Measurements from ENCODE around the gene ARPC2.

ARPC2 gene

GRCh38 chr2:218289639-218290315 is 72.8 kb downstream of the ARPC2 start:
- DNase-seq (ENCODE audit: low read depth, low spot score), result no peak

- DNase-seq (ENCODE audit: low read depth, low spot score), result no peak
Observed at GRCh38 chr2:218290316-218291261, 73.6 kb downstream of the ARPC2 start.

- DNase-seq (ENCODE audit: low read depth, low spot score), result no peak
Observed at GRCh38 chr2:218291318-218292047, 74.5 kb downstream of the ARPC2 start.

GRCh38 chr2:218292048-218293014 is 75.3 kb downstream of the ARPC2 start, which contains the start of gene TMBIM1:
TMBIM1 (minus strand) TSS chr2:218292503; CDS start chr2:218282141, 10,362 bp downstream.
- peak; percentile 32 for DNase-seq (ENCODE audit: low read depth, low spot score)

- no peak for DNase-seq (ENCODE audit: low read depth, low spot score)
Observed at GRCh38 chr2:218293715-218294429, 76.9 kb downstream of the ARPC2 start.

- DNase-seq (ENCODE audit: low read depth, low spot score), result no peak
Observed at GRCh38 chr2:218294430-218295022, 77.5 kb downstream of the ARPC2 start.

DNA sequence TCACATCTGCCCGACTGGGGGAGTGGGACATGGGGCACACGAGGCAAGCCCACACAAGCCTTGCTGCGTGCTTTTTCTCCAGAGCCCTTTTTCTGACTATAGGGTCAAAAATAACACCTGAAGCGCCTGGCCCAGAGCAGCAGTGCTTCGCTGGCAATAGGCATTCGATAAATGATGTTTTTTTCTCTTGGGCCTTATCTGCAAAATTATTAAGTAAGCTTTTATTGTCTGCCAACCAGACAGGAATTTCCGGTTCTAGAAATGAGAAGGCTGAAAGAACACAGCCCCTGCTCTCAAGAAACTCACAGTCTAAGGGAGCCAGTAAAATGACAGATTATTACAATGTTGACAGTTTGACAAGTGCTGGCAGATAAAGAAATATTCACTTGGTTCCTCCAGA is 78.0 kb downstream of the ARPC2 start:
- DNase-seq (ENCODE audit: low read depth, low spot score), result no peak

DNA sequence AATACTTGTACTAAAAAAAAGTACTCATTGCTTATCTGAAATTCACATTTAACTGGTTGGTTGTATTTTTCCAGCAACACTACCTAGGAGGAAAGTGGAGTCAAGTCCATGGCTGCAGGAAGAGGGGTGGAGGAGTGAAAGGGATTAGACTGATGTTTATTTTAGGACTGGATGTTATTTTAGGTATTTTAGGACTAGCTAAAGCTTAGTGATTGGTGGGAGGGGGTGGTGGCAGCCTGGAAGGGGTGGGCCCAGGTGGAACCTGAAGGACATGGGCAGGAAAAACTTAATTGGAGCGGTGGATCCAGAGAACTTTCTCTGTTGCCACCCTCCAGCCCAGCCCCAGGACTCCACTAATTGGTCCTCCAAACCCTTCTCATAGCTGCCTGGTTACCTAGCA is 79.2 kb downstream of the ARPC2 start:
- DNase-seq (ENCODE audit: low read depth, low spot score), result no peak

GRCh38 chr2:218296847-218297246 is 79.9 kb downstream of the ARPC2 start:
- DNase-seq (ENCODE audit: low read depth, low spot score), result no peak

- no peak for DNase-seq (ENCODE audit: low read depth, low spot score)
Observed at GRCh38 chr2:218298314-218298875, 81.4 kb downstream of the ARPC2 start.

GRCh38 chr2:218300141-218300540 is 83.2 kb downstream of the ARPC2 start:
- DNase-seq (ENCODE audit: low read depth, low spot score), result no peak

DNA sequence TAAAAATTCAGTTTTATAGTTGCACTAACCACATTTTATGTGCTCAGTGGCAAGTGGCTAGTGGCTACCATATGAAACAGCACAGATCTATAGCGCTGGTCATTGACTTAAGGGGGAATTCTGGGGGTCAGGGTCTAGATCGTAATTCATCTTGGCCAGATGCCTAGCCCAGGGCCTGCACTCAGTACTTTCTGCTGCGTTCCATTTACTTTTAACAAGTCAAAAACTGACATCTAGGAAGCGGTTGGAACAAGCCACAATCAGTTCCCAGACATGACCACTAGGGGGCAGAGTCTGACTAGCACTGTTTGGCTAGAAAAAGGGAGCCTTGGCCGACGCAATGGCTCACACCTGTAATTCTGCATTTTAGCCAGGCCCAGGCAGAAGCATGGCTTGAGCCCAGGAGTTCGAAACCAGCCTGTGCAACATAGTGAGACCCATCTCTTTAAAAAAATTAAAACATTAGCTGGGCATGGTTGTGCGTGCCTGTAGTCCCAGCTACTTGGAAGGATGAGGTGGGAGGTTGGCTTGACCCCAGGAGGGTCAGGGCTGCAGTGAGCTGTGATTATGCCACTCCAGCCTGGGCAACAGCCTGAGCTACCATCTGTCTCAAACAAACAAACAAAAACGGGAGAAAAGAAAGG is 84.3 kb downstream of the ARPC2 start:
- DNase-seq (ENCODE audit: low read depth, low spot score), result peak; percentile 55

All from smooth muscle cell of the brain vasculature (primary cell).